GM19240 (cell line): ENCODE results near the gene MASP2.
"Not testable (repeated sequence)": the region's sequence is repeated elsewhere in the genome, so short reads cannot be mapped to it uniquely, and the experiment has no call there.

Experiments used
- DNase-seq: peaks from one replicate; pipeline ENCODE4 v3.0.0; 2011; ENCODE audit warnings: low spot score; ENCODE audit not compliant: insufficient read length

Gene MASP2

DNA sequence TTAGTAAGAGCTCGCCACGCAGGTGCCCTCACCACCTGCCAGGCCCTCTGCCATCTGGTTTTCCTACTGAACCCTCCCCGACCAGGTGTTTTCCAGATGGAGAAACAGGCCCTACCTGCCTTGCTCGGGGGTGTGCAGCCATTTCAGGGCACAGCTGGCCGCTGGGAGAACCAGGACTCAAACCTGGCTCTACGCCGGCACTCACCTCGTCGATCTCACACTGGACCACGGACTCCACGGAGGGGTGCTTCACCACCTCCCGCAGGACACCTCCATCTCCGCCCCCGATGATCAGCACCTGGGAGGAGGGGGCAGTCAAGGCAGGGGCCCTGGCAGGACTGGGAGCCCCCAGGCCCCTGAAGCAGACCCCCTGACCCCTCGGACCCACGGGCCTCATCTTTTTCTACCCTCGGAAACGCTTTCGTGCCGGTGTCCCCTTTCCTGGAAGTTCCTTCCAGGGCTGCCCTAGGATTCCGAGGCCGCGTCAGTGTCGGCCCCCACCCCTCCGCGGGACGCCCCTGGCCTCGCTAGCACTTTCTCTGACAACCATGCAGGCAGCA, 11.6 kb upstream of the MASP2 start:
- no peak for DNase-seq

DNA sequence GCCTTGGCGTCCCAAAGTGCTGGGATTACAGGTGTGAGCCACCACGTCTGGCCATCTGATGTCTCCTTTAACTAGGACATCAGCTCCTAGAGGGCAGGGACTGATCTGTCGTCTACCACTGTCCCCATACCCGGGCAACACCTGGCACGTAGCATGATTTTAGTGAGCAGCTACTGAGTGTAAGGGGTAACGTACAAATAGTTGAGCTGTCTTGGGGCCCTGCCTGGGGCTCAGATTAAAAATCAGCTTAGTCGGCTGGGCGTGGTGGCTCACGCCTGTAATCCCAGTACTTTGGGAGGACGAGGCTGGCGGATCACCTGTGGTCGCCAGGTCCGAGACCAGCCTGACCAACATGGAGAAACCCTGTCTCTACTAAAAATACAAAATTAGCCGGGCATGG, 11.0 kb upstream of the MASP2 start:
- DNase-seq = no peak

DNA sequence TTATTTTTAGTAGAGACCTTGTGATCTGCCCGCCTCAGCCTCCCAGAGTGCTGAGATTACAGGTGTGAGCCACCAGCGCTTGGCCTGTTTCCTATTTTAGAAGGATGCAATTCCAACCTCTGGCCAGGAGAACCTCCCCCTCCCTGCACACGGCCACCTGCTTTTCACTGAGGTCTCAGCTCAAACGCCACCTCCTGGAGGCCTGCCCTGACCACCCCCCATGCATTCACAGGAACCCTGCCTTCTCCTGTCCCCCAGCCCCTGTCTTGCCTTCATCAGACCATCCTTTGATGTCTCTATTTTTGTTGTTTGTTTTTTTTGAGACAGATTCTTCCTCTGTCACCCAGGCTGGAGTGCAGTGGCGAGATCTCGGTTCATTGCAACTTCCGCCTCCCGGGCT, 10.4 kb upstream of the MASP2 start:
- no peak for DNase-seq

DNA sequence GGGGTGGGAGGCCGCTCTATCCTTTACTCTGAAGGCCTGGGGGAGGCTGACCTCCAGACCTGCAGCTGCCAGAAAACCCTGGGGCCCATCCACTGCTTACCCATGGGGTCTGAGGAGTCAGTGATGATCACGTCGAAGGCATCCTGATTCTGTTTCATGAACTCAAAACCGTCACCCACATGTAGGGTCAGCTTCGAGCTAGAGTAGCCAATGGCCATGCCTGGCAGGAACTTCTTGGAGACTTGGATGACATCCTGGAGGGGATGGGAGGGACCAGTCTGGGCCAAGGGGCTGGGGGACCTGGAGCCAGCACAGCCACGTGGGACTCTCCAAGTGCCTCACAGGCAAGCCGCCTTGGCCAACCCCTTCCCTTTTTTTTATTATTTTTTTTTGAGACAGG, 9.5 kb upstream of the MASP2 start:
- no peak for DNase-seq

DNA sequence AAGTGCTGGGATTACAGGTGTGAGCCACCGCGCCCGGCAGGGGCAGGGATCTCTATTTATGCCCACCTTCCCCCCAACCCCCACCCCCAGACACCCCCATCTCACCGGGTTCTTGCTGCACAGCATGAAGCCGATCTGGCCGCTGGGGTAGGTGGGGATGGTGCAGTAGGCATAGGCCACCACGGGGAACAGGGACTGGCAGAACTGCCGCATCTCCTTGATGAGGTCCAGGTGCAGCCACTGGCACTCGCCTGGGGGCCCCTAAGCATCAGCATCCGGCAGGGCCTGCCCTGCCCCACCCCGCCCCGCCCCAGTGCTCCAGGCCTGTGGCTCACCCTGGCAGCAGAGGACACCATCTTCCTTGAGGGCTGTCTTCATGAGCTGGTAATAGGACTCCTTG, 8.6 kb upstream of the MASP2 start:
- no peak for DNase-seq

DNA sequence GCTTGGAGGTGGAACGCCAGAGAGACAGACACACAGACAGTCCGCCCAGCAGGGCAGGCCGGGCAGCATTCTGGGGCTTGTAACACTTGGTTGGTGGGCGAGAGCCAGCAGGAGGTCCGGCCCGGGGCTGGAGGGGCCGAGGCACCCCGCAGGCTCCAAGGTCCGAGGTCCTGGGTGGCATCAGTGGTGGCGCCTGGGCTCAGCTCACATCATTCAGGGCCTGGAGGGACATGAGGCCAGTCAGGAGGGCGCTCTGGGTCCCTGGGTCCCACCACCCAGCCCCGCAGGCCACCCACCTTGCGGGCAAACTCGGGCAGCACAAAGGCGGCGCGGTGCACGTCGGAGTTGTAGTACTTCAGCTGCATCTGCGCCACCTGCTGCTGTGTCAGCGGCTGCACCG, 7.6 kb upstream of the MASP2 start:
- no peak for DNase-seq

DNA sequence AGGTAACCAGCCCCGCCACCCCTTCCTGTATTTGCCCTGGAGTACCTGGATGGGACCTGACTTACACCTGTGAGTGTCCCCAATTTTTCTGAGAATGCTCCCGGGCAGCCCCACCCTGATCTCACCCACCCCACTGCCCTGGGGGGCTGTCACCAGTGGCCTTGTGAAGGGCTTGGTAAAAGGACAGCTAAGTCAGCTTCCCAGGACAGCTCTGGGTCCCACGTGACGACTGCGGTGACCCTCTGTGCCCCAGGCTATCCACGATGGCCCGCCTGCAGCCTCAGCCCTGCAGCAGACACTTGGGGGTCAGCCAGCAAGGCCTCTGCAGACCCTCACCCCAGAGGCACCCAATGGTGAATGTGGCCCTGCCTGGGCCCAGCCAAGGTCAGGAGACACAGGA, 7.1 kb upstream of the MASP2 start:
- no peak for DNase-seq

DNA sequence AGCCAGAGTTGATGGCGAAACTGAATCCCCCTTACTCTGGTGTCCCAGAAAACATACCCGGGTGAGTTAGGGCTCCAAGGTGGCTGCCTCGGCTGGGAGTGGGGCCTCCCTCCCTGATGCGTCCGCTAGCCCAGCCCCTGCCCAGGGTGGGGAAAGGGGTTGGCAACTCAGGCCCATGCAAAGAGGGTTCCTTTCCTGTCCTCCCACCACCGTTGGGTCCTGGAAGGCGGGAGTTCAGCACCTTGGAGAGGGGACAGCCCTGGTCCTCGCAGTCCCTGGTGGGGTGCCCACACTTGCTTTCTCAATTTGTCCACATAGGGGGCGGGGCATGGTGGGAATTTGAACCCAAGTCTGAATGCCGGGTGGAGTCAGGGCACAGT, 6.7 kb upstream of the MASP2 start:
- no peak for DNase-seq

DNA sequence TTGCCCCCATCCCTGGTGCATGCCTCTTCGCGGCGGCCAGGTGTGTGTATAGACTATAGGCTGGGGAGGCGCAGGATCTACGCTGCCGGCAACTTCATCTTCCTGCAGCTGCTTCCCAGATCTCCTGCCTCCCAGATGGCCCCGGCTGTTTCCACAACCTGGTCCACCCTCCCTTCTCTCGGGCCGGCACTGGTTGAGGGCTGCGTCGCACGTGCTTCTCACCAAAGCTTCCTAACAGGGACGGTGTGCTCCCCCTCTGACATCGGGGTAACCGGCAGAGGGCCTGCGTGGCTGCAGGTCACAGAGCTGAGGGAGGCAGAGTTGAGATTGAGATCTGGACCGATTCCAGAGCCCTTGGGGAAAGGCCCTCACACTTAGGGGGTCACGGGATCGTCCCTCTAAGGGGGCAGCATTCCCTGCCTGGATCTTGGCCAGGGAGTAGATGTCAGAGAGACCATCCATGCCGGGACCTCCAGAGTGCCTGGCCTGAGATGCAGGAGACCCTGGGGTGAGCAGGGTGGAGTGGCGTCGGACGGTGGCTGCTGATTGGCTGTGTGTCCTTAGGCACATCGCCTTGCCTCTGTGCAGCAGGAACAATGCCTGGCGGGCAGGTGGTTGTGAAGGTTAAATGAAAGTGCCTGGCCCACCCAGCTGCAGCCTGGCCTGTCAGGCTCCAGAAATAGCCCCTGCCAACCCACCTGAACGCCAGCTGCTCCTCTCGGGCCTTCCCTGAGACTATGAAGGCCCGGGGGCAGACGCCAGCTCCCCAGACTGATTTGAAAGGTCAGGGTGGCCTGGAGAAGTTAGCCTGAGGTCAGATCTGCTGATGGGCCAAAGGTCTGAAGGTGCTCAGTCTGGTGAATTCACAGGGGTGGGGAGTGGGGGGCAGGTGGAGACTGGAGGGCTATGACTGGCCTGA, 6.1 kb upstream of the MASP2 start:
- no peak for DNase-seq

DNA sequence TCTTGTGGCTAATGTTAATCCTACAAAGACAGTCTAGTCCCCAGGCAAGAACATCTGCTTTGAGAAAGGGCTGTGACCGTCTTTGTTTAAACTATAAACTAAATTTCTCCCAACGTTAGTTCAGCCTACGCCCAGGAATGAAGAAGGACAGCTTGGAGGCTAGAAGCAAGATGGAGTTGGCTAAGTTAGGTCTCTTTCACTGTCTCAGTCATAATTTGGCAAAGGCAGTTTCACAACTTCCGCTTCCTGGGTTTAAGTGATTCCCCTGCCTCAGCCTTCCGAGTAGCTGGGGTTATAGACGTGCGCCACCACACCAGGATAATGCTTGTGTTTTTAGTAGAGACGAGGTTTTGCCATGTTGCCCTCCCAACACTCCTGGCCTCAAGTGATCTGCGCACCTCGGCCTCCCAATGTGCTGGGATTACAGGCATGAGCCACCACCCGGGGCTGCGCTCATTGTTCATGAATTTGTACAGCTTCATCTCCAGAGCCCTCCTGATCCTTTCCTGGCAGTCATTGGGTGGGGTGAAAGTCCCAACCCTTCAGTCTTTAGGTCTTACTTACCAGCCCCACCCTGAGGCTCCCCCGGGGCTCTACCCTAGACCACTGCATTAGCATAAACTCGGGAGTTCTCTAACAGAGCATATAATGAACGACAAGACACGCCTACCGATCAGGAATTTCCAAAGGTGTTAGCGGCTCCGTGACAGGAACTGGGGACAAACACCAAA, 4.9 kb upstream of the MASP2 start:
- DNase-seq = no peak

DNA sequence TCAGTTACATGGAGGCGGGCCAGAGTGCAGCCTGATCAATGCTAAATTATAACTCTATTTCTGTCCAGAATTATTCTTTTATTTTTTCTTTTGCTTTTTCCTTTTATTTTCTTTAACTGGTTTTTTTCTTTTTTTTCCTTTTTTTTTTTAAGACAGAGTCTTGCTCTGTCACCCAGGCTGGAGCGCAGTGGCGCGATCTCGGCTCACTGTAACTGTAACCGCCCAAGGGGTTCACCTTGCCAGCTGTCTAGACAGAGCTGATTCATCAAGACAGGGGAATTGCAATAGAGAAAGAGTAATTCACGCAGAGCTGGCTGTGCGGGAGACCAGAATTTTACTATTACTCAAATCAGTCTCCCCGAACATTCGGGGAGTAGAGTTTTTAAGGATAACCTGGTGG, 4.1 kb upstream of the MASP2 start:
- DNase-seq = not testable (repeated sequence)

DNA sequence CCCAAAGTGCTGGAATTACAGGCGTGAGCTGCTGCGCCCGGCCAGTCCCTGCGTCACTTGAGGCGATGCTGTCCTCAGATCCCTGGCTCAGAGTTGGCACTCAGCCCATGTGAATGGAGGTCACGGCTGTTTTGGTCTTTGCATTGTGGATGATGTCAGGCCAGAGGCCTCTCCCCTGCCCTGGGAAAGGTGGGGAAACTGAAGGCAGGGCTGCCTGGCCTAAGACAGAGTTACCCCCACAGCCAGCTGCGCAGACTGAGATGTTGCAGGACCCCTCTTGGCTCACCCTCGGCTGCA, 821 bp downstream of the MASP2 start:
- no peak for DNase-seq

DNA sequence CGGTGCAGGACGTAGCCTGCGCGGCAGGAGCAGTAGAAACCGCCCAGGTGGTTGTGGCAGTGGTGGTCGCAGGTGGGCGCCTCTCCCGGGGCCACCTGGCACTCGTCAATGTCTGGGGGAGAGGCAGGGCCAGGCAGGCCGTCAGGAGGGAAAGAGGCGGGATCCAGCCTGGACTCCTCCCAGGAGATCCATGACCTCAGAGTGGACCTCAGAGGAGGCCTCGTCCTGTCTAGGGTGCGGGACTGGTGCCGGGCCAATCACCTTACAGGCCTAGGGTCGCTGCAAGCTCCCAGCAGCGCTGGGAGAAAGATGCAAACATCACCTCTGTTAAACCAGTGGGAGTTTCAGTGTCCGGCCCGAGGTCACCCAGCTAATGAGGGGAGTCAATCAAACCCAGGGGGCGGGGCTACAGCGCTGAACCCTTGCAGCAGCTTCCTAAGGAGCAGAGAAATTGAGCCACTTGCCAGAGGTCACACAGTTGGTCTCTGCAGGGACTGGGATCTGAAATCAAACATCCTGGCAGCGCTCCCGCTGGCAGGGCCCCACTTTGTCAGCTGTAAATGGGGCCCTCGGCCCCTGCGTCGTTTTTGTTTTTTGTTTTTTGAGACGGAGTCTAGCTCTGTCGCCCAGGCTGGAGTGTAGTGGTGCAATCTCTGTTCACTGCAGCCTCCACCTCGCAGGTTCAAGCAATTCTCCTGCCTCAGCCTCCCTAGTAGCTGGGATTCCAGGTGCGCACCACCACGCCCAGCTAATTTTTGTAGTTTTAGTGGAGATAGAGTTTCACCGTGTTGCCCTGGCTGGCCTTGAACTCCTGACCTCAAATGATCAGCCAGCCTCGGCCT, 1.4 kb downstream of the MASP2 start:
- no peak for DNase-seq

DNA sequence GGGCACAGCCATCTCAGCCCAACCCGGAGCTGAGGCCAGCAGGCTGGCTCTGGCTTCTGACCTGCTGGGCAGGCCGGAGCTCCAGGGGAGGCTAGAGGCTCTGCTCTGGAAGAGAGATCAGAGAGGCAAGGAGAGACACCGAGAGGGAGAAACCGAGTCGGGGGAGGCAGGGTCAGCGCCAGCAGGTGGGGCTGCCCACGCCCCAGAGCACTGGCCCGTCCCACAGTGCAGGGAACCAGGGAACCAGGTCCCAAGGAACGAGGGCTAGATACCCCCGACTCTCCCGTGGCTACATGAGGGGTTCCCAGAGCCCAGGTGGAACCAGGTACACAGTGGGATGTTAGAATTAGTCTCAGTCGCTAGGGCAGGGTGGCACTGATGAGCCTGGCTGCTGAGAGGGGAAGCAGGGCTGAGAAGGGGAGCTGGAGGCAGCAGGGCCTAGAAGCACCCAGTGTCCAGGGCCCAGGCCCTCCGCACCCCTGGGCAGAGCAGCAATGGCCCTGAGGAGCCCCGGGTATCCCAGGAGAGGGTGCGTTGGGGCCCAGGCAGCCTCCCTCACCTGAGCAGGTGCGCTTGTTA, 2.1 kb downstream of the MASP2 start:
- no peak for DNase-seq

DNA sequence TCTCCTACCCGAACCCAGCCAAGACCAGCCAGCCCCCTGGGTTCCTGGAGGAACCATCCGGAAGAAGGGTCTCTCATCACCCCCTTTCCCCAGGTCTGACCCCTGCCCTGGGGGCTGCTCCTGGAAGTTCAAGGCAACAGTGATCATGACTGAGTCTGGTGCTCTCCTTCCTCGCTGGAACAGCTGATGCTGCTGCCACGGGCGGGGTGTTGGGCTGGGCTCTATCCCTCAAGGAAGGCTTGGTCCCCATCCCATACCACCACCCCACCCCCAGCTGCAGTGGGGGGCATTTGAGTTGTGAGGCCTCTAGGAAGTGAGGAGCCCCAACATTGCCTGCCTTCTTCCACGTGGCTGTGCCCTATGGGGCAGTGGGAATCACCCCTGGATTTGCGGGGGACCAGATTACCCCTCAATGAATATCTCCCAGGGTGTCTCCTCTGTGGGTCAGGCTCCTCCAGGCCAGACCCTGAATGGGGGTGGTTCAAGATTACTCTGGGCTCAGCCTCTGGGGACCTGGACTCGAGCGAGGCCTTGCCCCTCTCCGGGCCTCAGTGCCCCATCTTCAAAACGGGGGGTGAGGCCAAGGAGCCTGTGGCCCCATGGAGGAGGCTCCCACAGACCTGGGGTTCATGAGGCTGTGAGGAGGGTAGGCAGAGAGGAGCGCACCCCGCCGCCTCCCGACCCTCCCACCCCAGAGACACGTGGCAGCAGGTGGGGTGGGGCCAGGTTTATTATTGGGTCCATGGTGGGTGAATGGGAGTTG, 2.8 kb downstream of the MASP2 start:
- no peak for DNase-seq

DNA sequence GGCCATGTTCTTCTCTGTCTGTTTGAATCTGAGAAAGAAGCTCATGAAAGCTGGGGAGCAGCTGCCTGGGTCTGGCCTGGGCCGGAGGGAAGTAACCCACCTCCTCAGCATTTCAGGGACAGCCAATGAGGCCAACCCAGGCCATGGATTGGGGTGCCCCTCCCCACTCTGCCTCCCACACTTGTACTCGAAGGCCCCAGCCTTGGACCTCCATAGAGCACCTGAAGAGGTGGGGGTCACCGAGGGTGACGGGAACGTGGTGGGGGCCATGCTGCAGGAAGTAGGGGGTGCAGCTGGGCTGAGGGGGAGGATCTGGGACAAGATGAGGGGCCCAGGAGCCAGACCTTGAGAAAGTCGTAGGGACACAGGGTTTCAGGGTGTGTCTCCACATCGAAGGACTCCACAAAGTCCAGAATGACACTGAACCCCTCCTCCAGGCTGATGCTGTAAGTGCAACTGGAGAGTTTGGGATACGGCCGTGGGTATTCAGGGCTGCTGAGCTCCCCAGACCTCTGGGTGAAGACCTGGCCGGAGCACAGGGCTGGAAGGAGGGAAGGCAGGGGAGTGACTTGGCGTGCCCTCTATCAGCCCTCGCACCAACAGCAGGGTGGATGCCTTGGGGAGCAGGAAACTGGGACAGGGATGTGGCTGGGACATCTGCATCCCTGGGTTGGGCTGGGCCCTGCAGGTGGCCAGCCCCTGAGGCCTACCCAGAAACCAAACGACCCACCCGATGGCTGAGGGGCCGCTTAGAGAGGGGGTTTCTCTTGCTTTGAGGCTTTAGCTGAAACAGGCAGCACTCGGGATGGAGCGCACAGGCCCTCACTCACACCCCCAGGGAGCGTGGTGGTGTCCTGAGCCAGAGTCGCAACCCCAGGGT, 3.8 kb downstream of the MASP2 start:
- no peak for DNase-seq

DNA sequence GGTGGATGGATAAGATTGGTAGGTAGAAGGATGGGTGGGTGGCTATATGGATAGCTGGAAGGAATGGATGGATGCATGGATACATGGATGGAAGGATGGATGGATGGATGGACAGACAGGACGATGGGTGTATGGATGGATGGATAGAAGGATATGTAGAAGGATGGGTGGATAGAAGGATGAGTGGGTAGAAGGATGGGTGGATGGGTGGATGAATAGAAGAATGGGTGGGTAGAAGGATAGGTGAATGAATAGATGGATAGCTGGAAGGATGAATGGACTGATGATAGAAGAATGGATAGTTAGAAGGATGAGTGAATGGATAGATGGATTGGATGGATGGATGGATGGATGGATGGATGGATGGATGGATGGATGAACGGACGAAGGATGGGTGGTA, 5.0 kb downstream of the MASP2 start:
- no peak for DNase-seq

DNA sequence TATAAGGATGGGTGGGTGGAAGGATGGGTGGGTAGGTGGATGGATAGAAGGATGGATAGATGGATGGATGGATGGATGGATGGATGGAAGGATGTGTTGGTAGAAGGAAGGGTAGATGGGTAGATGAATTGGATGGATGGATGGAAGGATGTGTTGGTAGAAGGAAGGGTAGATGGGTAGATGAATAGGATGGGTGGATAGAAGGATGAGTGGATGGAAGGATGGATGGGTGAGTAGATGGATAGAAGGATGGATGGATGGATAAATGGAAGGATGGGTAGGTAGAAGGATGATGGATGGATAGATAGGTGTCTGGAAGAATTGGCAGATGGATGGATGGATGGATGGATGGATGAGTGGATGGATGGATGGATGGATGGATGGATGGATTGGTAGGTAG, 6.0 kb downstream of the MASP2 start:
- DNase-seq = no peak

DNA sequence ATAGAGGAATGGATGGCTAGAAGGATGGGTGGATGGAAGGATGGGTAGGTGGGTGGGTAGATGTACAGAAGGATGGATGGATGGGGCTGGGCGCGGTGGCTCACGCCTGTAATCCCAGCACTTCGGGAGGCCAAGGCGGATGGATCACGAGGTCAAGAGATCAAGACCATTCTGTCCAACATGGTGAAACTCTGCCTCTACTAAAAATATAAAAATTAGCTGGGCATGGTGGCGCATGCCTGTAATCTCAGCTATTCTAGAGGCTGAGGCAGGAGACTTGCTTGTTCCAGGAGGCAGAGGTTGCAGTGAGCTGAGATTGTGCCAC, 7.0 kb downstream of the MASP2 start:
- DNase-seq = not testable (repeated sequence)
